Caco-2 (cell line): Measurements from ENCODE around the gene MYO15B. TPM values are rescaled to one million over a fixed set of nuclear protein-coding genes. Genes with fewer than 3 reads are reported as not detected.

Experiments used
- BruUV-seq: library from RNA; stranded (reverse); fragments of 400-500 nt; replicated peaks from 2 replicates; lab custom pipeline; 2021; lab: Mats Ljungman, UMichigan
- CTCF ChIA-PET: fragments of 300-600 bp; sonication (Branson Sonifier 250); formaldehyde crosslinking; loops from one replicate; lab custom pipeline; 2022; ENCODE audit warnings: antibody characterized with exemption; lab: Charles Lee
- POLR2A ChIA-PET: fragments of 300-600 bp; sonication (Branson Sonifier 250); formaldehyde crosslinking; loops from one replicate; lab custom pipeline; 2022; ENCODE audit warnings: antibody characterized with exemption; lab: Charles Lee
- DNase-seq, 2 experiments: peaks; one replicate each; pipeline versions ENCODE4 v3.0.0 to v3.0.0-alpha.2; 2020 to 2022
- H3K27me3 ChIP-seq: replicated peaks from 2 replicates; pipeline ENCODE4 v1.6.0; 2011; ENCODE audit warnings: low read length; ENCODE audit not compliant: control insufficient read depth, insufficient read depth
- H3K36me3 ChIP-seq: 2 replicates; pipeline ENCODE4 v1.5.1; 2011; ENCODE audit warnings: low read length; ENCODE audit not compliant: control insufficient read depth, insufficient read depth
- H3K4me1 ChIP-seq: fragments of 250-450 bp; sonication (Bioruptor Pico); 2 replicates; pipeline ENCODE4 v1.5.1; 2020; ENCODE audit warnings: mild to moderate bottlenecking
- H3K4me3 ChIP-seq: 2 replicates; pipeline ENCODE4 v1.5.1; 2011; ENCODE audit warnings: low read depth, mild to moderate bottlenecking, control low read depth, low read length
- H3K9me3 ChIP-seq: fragments of 250-450 bp; sonication (Bioruptor Pico); 2 replicates; pipeline ENCODE4 v1.5.1; 2020; ENCODE audit warnings: mild to moderate bottlenecking, moderate library complexity
- H3K27ac Mint-ChIP-seq: one replicate; pipeline ENCODE4 v1.8.0; 2022; ENCODE audit warnings: mixed read lengths; ENCODE audit not compliant: unreplicated experiment
- H3K27me3 Mint-ChIP-seq: one replicate; pipeline ENCODE4 v1.8.0; 2022; ENCODE audit warnings: mixed read lengths; ENCODE audit not compliant: insufficient read depth, unreplicated experiment
- H3K36me3 Mint-ChIP-seq: one replicate; pipeline ENCODE4 v1.8.0; 2022; ENCODE audit warnings: mild to moderate bottlenecking, mixed read lengths; ENCODE audit not compliant: insufficient read depth, unreplicated experiment
- H3K4me1 Mint-ChIP-seq: one replicate; pipeline ENCODE4 v1.8.0; 2022; ENCODE audit warnings: low read depth, mixed read lengths; ENCODE audit not compliant: unreplicated experiment
- H3K4me3 Mint-ChIP-seq: one replicate; pipeline ENCODE4 v1.8.0; 2022; ENCODE audit warnings: mild to moderate bottlenecking, moderate library complexity, mixed read lengths; ENCODE audit not compliant: unreplicated experiment
- H3K9me3 Mint-ChIP-seq: one replicate; pipeline ENCODE4 v1.8.0; 2022; ENCODE audit warnings: mixed read lengths; ENCODE audit not compliant: unreplicated experiment
- intact Hi-C: fragments of 100-400 bp; cut with micrococcal nuclease; formaldehyde crosslinking; loops from one replicate; pipeline ENCODE4 v1.10.0; 2022; ENCODE audit not compliant: unreplicated experiment
- total RNA-seq: library from RNA; stranded (reverse); gene quantifications from 2 replicates; pipeline ENCODE4 v1.2.3, GENCODE V29; 2022
- TF ChIP-seq, protein P1 (sequence below), 2 experiments: fragments of 200-600 bp in 1 of 2; IDR thresholded peaks; 1 replicate in 1 of 2; 2 replicates in 1 of 2; pipeline versions ENCODE4 v1.5.1 to v1.8.0; 2011 to 2022; ENCODE audit warnings: antibody characterized with exemption in 1 of 2, control low read depth in 1 of 2, inconsistent platforms in 1 of 2, low read depth in 1 of 2, low read length in 1 of 2, mild to moderate bottlenecking in 1 of 2, moderate library complexity in 1 of 2; ENCODE audit not compliant: insufficient read depth in 1 of 2, severe bottlenecking in 1 of 2, unreplicated experiment in 1 of 2

Gene MYO15B
- total RNA-seq, 1 experiment from 2014 or later: 12.3 TPM

DNA sequence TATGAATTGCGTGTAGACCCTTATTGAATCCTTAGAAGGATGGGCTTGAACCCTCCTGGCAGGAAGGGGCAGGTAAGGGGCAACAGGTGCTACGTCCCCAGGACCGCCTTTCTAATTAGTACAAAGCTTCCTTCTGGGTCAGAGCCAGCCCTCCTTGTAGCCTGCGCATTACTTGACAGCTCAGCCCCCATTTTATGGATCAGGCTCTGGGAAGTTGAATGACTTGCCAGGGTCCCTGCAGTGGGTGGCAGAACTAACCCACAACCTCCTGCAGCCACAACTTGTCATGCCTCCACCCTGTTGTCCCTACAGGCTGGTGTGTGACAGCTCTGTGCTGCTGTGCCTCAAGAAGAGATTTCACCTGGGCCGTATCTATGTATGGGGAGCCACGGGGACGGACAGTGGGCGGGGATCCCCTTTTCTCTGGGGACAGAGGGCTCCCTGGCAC is 2.7 kb downstream of the MYO15B start:
- Mint-ChIP-seq H3K27ac (no peak overlapping the region), H3K4me1 (no peaks in the 10 kb centered on the region), H3K36me3 (peaks cover 5% of the 10 kb centered on the region), H3K27me3 (no peaks in the 10 kb centered on the region), H3K4me3 (no peak overlapping the region), H3K9me3 (no peaks in the 10 kb centered on the region)
- Histone ChIP-seq H3K27me3 (no peaks in the 10 kb centered on the region), H3K36me3 (no peaks in the 10 kb centered on the region), H3K9me3 (no peaks in the 10 kb centered on the region), H3K4me3 (no peak overlapping the region), H3K4me1 (peaks cover 14% of the 10 kb centered on the region)
- TF ChIP-seq, protein P1, sequence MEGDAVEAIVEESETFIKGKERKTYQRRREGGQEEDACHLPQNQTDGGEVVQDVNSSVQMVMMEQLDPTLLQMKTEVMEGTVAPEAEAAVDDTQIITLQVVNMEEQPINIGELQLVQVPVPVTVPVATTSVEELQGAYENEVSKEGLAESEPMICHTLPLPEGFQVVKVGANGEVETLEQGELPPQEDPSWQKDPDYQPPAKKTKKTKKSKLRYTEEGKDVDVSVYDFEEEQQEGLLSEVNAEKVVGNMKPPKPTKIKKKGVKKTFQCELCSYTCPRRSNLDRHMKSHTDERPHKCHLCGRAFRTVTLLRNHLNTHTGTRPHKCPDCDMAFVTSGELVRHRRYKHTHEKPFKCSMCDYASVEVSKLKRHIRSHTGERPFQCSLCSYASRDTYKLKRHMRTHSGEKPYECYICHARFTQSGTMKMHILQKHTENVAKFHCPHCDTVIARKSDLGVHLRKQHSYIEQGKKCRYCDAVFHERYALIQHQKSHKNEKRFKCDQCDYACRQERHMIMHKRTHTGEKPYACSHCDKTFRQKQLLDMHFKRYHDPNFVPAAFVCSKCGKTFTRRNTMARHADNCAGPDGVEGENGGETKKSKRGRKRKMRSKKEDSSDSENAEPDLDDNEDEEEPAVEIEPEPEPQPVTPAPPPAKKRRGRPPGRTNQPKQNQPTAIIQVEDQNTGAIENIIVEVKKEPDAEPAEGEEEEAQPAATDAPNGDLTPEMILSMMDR (IDR thresholded peaks at IDR 0.05; ENCODE audit: insufficient read depth in 1 of 2, low read depth in 1 of 2, low read length in 1 of 2, severe bottlenecking in 1 of 2, unreplicated experiment in 1 of 2): no peak
- ChIA-PET POLR2A (no interaction called here), CTCF (interaction anchor here (0.6 to 2.2 kb wide), 5 partner anchors 9 to 176 kb away, joined by 3 to 13 read pairs (median 3); partner anchors contain the start of gene SMIM5)
- BruUV-seq: no TSS peak
- no peak for DNase-seq
- intact Hi-C loops: no loop called here

DNA sequence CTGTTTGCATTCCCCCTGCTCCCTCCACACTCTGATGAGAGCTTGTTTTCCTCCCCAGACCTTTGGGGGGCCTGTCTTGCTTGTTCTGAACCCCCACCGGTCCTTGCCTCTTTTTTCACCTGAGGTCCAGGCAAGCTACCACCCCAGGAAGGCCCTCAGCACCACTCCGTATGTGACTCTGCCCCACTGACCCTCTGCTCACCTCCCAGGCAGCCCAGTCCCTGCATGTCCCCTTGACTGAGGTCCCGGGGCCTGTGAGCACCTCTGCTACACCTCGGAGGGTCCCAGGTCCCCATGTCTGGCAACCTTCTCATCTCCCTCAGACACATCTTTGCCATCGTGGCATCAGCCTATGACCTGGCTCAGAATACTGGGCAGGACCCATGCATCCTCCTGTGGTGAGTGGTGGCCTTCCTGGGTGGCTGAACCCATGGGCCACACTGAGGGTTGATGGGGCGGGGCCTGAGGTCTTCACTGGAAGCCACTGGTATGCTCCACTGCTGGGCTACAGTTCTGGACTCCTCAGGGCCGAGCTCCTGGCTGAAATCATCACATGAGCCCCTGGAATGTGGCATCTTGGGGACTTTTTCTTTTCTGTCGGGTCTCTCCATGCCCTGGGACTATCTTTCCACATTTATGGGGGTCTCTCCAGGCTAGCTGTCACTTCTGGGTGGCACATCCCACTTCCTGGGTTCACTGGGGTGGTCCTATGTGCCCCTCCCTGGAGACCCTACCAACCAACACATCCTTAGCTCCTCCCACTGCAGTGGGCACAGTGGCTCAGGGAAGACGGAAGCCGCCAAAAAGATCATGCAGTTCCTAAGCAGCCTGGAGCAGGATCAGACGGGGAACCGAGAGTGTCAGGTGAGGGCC is 3.5 kb downstream of the MYO15B start:
- DNase-seq: no peak
- no peaks in the 10 kb centered on the region for H3K36me3 Mint-ChIP-seq
- ChIA-PET POLR2A (interaction anchor here (0.6 kb wide), 1 partner anchor 267 kb away, joined by 5 read pairs; no protein-coding TSS in a partner anchor), CTCF (interaction anchor here (0.6 to 2.2 kb wide), 4 partner anchors 10 to 75 kb away, joined by 3 to 13 read pairs (median 4); partner anchors contain the start of genes LLGL2, SMIM5 and TSEN54)
- no peaks in the 10 kb centered on the region for H3K9me3 ChIP-seq
- H3K9me3 Mint-ChIP-seq: no peaks in the 10 kb centered on the region
- peaks cover 14% of the 10 kb centered on the region for H3K4me1 ChIP-seq
- no peaks in the 10 kb centered on the region for H3K4me1 Mint-ChIP-seq
- H3K4me3 ChIP-seq: no peak overlapping the region
- H3K36me3 ChIP-seq: no peaks in the 10 kb centered on the region
- TF ChIP-seq, protein P1 (IDR thresholded peaks at IDR 0.05; ENCODE audit: insufficient read depth in 1 of 2, low read depth in 1 of 2, low read length in 1 of 2, severe bottlenecking in 1 of 2, unreplicated experiment in 1 of 2): no peak
- no peaks in the 10 kb centered on the region for H3K27me3 Mint-ChIP-seq
- intact Hi-C loops: no loop called here
- no peak overlapping the region for H3K4me3 Mint-ChIP-seq
- H3K27ac Mint-ChIP-seq: no peak overlapping the region
- H3K27me3 ChIP-seq: no peaks in the 10 kb centered on the region
- BruUV-seq: no TSS peak

GRCh38 chr17:75591722-75592302 is 4.2 kb downstream of the MYO15B start:
- H3K4me1 ChIP-seq: peaks cover 14% of the 10 kb centered on the region
- H3K27me3 Mint-ChIP-seq: no peaks in the 10 kb centered on the region
- no peaks in the 10 kb centered on the region for H3K36me3 Mint-ChIP-seq
- H3K4me3 ChIP-seq: no peak overlapping the region
- DNase-seq: no peak
- H3K4me3 Mint-ChIP-seq: no peak overlapping the region
- no peaks in the 10 kb centered on the region for H3K4me1 Mint-ChIP-seq
- TF ChIP-seq, protein P1 (IDR thresholded peaks at IDR 0.05; ENCODE audit: insufficient read depth in 1 of 2, low read depth in 1 of 2, low read length in 1 of 2, severe bottlenecking in 1 of 2, unreplicated experiment in 1 of 2): peak in 1 of 2 experiments; percentile 17
- intact Hi-C loops: no loop called here
- POLR2A ChIA-PET: no interaction called here
- H3K27ac Mint-ChIP-seq: no peak overlapping the region
- H3K36me3 ChIP-seq: no peaks in the 10 kb centered on the region
- no peaks in the 10 kb centered on the region for H3K9me3 ChIP-seq
- no peaks in the 10 kb centered on the region for H3K27me3 ChIP-seq
- H3K9me3 Mint-ChIP-seq: no peaks in the 10 kb centered on the region
- CTCF ChIA-PET: interaction anchor here (0.6 to 2.2 kb wide), 4 partner anchors 9 to 75 kb away, joined by 3 to 13 read pairs (median 4); partner anchors contain the start of genes LLGL2, SMIM5 and TSEN54
- BruUV-seq: no TSS peak
